K562 (cell line): ENCODE results near the gene C2CD2L. TPM values are rescaled to one million over a fixed set of nuclear protein-coding genes. Genes with fewer than 3 reads are reported as not detected.
A peak's percentile ranks its signal among the peaks of the same experiment; 100 is the strongest.

Experiments used
- ARID1B ChIP-seq: fragments of 450-650 bp; IDR thresholded peaks from 2 replicates; pipeline ENCODE4 v1.6.1; 2016; ENCODE audit warnings: antibody characterized with exemption, mild to moderate bottlenecking, inconsistent platforms
- ARID4B ChIP-seq: sonication (generic); formaldehyde crosslinking; IDR thresholded peaks from 2 replicates; pipeline ENCODE4 v1.8.0; 2022; ENCODE audit warnings: mild to moderate bottlenecking, missing genetic modification reagents
- CEBPB ChIP-seq: fragments of 450-650 bp; IDR thresholded peaks from 2 replicates; pipeline ENCODE4 v1.6.1; 2016; ENCODE audit warnings: missing genetic modification characterization, missing compliant biosample characterization
- CREB1 ChIP-seq, 2 experiments: sonication (generic) in 1 of 2; formaldehyde crosslinking in 1 of 2; IDR thresholded peaks; 2 replicates each; pipeline versions ENCODE4 v1.6.1 to v1.8.0; 2012 to 2022; ENCODE audit warnings: inconsistent platforms in 1 of 2, mild to moderate bottlenecking in 1 of 2, missing genetic modification reagents in 1 of 2, moderate library complexity in 1 of 2
- DLX4 ChIP-seq: fragments of 250-450 bp; sonication (Bioruptor Pico); IDR thresholded peaks from 2 replicates; pipeline ENCODE4 v1.6.1; 2021; ENCODE audit warnings: mild to moderate bottlenecking
- ELK1 ChIP-seq: sonication (generic); formaldehyde crosslinking; IDR thresholded peaks from 2 replicates; pipeline ENCODE4 v1.8.1; 2022; ENCODE audit warnings: missing genetic modification reagents
- ETS1 ChIP-seq: conservative IDR thresholded peaks from 2 replicates; pipeline ENCODE4 v1.6.1; 2011; ENCODE audit warnings: low read depth, mild to moderate bottlenecking, low read length; ENCODE audit not compliant: control insufficient read depth
- HMG20A ChIP-seq: fragments of 450-650 bp; formaldehyde crosslinking; conservative IDR thresholded peaks from 2 replicates; pipeline ENCODE4 v1.4.0; 2020; ENCODE audit warnings: mild to moderate bottlenecking, mixed read lengths
- KDM1A ChIP-seq, 2 experiments: fragments of 450-650 bp; IDR thresholded peaks; 2 replicates each; pipeline ENCODE4 v1.6.1; 2016; ENCODE audit warnings: mild to moderate bottlenecking in 2 of 2
- LCOR ChIP-seq: sonication (generic); formaldehyde crosslinking; IDR thresholded peaks from 2 replicates; pipeline ENCODE4 v1.8.0; 2022; ENCODE audit warnings: mild to moderate bottlenecking, missing genetic modification reagents
- NELFE ChIP-seq: IDR thresholded peaks from 2 replicates; pipeline ENCODE4 v1.6.1; 2011; ENCODE audit warnings: mild to moderate bottlenecking; ENCODE audit not compliant: insufficient read depth, insufficient read length
- PRMT5 ChIP-seq: sonication (generic); formaldehyde crosslinking; IDR thresholded peaks from 2 replicates; pipeline ENCODE4 v1.5.0; 2020; ENCODE audit warnings: missing genetic modification reagents
- PYGO2 ChIP-seq: fragments of 450-650 bp; IDR thresholded peaks from 2 replicates; pipeline ENCODE4 v1.6.1; 2016; ENCODE audit warnings: mild to moderate bottlenecking, missing genetic modification characterization, moderate library complexity, missing compliant biosample characterization
- SRSF1 ChIP-seq: fragments of 200-400 bp; formaldehyde crosslinking; IDR thresholded peaks from 2 replicates; pipeline ENCODE4 v1.6.1; 2017; ENCODE audit warnings: mild to moderate bottlenecking, low read depth, low read length, moderate library complexity
- SUPT5H ChIP-seq: fragments of 450-650 bp; IDR thresholded peaks from 2 replicates; pipeline ENCODE4 v1.6.1; 2016
- ZC3H8 ChIP-seq: fragments of 450-650 bp; IDR thresholded peaks from 2 replicates; pipeline ENCODE4 v1.6.1; 2017
- ZNF121 ChIP-seq: sonication (generic); formaldehyde crosslinking; conservative IDR thresholded peaks from 2 replicates; pipeline ENCODE4 v1.8.0; 2022; ENCODE audit warnings: missing genetic modification reagents
- ZNF174 ChIP-seq: fragments of 250-450 bp; sonication (Bioruptor Pico); IDR thresholded peaks from 2 replicates; pipeline ENCODE4 v1.4.0; 2020; ENCODE audit warnings: mild to moderate bottlenecking
- ZNF699 ChIP-seq: fragments of 250-450 bp; sonication (Bioruptor Pico); IDR thresholded peaks from 2 replicates; pipeline ENCODE4 v1.8.0; 2021; ENCODE audit warnings: mild to moderate bottlenecking, moderate library complexity; ENCODE audit not compliant: insufficient replicate concordance
- ZNF785 ChIP-seq: fragments of 250-450 bp; sonication (Bioruptor Pico); IDR thresholded peaks from 2 replicates; pipeline ENCODE4 v1.4.0; 2020; ENCODE audit warnings: mild to moderate bottlenecking
- ZNF79 ChIP-seq: fragments of 250-450 bp; sonication (Bioruptor Pico); IDR thresholded peaks from 2 replicates; pipeline ENCODE4 v1.4.0; 2020; ENCODE audit warnings: low read depth, mild to moderate bottlenecking, moderate library complexity
- ZSCAN32 ChIP-seq: fragments of 450-650 bp; formaldehyde crosslinking; IDR thresholded peaks from 2 replicates; pipeline ENCODE4 v1.4.0; 2020; ENCODE audit warnings: mild to moderate bottlenecking, moderate library complexity
- polyA plus RNA-seq, 8 experiments: library from polyadenylated mRNA; depleted of rRNA in 4 of 8; stranded (reverse) in 5 of 8; unstranded in 3 of 8; fragments of >200 nt; fragmentation: Nextera tagmentation in 2 of 8; fragmentation: Illumina TruSeq in 1 of 8; extraction: Ambion mirVana in 2 of 8; extraction: Trizol in 1 of 8; gene quantifications; 2 replicates each; pipeline versions ENCODE4 v1.2.1 to v1.2.3, GENCODE V29; 2011 to 2014; ENCODE audit warnings: inconsistent platforms in 1 of 8, missing spikeins in 1 of 8
- total RNA-seq, 7 experiments: library from RNA; depleted of rRNA in 6 of 7; stranded (reverse); fragments of >200 nt in 6 of 7; fragmentation: Illumina TruSeq in 2 of 7; extraction: Trizol in 2 of 7; gene quantifications; 2 replicates each; pipeline versions ENCODE4 v1.2.1 to v1.2.3, GENCODE V29; 2011 to 2021; ENCODE audit warnings: low replicate concordance in 1 of 7

The C2CD2L gene
- total and polyA plus RNA-seq, 9 of the 15 experiments (the other 6 are each of a cell fraction or from before 2014, with no cell fraction given), result 0.66 to 41.2 (median 14.8) TPM

GRCh38 chr11:119095066-119095880 is 11.9 kb upstream of the C2CD2L start (continued):
- TF ChIP-seq LCOR (CRISPR knock-in tag) (peak; percentile 97), ZNF174 (CRISPR knock-in tag) (no peak), ZC3H8 (no peak), ZNF121 (no peak), SRSF1 (peak; percentile 63; the same call in 1 of the 2 replicates), ZSCAN32 (CRISPR knock-in tag) (no peak), ETS1 (peak; percentile 49), CEBPB (no peak), ZNF79 (no peak), ZNF785 (CRISPR knock-in tag) (no peak), PYGO2 (tag) (no peak), DLX4 (no peak), ARID1B (no peak; the same call in 1 of the 2 replicates), PRMT5 (peak; percentile 62; the same call in 1 of the 2 replicates), ELK1 (CRISPR knock-in tag) (no peak), SUPT5H (peak; percentile 100), ZNF699 (CRISPR knock-in tag) (no peak), CREB1 (IDR thresholded peaks at IDR 0.05) (peak; percentile 51; the same call in 1 of the 2 replicates), CREB1 (CRISPR knock-in tag; IDR thresholded peaks at IDR 0.05) (peak; percentile 70; the same call in 1 of the 2 replicates), KDM1A (IDR thresholded peaks at IDR 0.05) (peak; percentile 82 to 83; a peak in 2 of 4 replicates), ARID4B (peak; percentile 97), NELFE (peak; percentile 78), HMG20A (CRISPR knock-in tag) (no peak)
